Left lung (tissue), 10 donors: ENCODE measurements around the gene AGBL1. TPM values are rescaled to one million over a fixed set of nuclear protein-coding genes. Genes with fewer than 3 reads are reported as not detected.

ENCODE experiments used
- ATAC-seq: fragments of 200-7000 bp; cut with Tn5 transposase; one replicate; pipeline ENCODE4 v1.9.1; 2020; ENCODE audit warnings: moderate library complexity
- DNase-seq, 4 donors: peaks; one replicate each; pipeline ENCODE4 v3.0.0-alpha.2; 2013 to 2020
- H3K27ac ChIP-seq, 2 donors: fragments of 200-600 bp; sonication (generic) in 1 of 2; one replicate each; pipeline versions ENCODE4 v1.5.0 to v1.8.0; 2020 to 2021
- H3K27me3 ChIP-seq, 2 donors: fragments of 200-600 bp; sonication (generic) in 1 of 2; one replicate each; pipeline versions ENCODE4 v1.5.0 to v1.8.0; 2020 to 2021
- H3K36me3 ChIP-seq, 2 donors: fragments of 200-600 bp; sonication (generic) in 1 of 2; one replicate each; pipeline versions ENCODE4 v1.5.0 to v1.8.0; 2020 to 2021
- H3K4me1 ChIP-seq, 2 donors: fragments of 200-600 bp; one replicate each; pipeline ENCODE4 v1.8.0; 2021
- H3K4me3 ChIP-seq, 2 donors: fragments of 200-600 bp; sonication (generic) in 1 of 2; one replicate each; pipeline versions ENCODE4 v1.5.0 to v1.8.0; 2020 to 2021; ENCODE audit warnings: mild to moderate bottlenecking in 1 of 2
- H3K9me3 ChIP-seq, 2 donors: fragments of 200-600 bp; sonication (generic) in 1 of 2; one replicate each; pipeline versions ENCODE4 v1.5.0 to v1.8.0; 2020 to 2021
- intact Hi-C, 2 donors: fragments of 100-400 bp; cut with DNase I; formaldehyde crosslinking; loops; one replicate each; pipeline versions ENCODE4 v1.11.2 to v1.14.2; 2022
- polyA plus RNA-seq, 6 donors: library from polyadenylated mRNA; unstranded; fragments of 120-200 nt; gene quantifications; one replicate each; pipeline ENCODE4 v1.2.1, GENCODE V29; 2013; ENCODE audit not compliant: insufficient read length in 6 of 6
- total RNA-seq, 2 donors: library from RNA; stranded (reverse); fragmentation: NEBNext Ultra II Directional; extraction: Animal tissue kit (Norgen Biotek cat#: 25700); gene quantifications; one replicate each; pipeline ENCODE4 v1.2.1, GENCODE V29; 2021
- TF ChIP-seq, protein P1 (sequence below), 2 donors: fragments of 200-600 bp; sonication (generic) in 1 of 2; IDR thresholded peaks; one replicate each; pipeline versions ENCODE4 v1.5.0 to v1.8.0; 2021; ENCODE audit warnings: antibody characterized with exemption in 2 of 2
- donor health status: DM: no; HTN: yes; CAD: no.
- donor health status: DM: no; HTN: no; CAD: no.

The AGBL1 gene
- total and polyA plus RNA-seq, 8 donors = 0.01 to 3.3 (median 0.11) TPM; not detected in 1

DNA sequence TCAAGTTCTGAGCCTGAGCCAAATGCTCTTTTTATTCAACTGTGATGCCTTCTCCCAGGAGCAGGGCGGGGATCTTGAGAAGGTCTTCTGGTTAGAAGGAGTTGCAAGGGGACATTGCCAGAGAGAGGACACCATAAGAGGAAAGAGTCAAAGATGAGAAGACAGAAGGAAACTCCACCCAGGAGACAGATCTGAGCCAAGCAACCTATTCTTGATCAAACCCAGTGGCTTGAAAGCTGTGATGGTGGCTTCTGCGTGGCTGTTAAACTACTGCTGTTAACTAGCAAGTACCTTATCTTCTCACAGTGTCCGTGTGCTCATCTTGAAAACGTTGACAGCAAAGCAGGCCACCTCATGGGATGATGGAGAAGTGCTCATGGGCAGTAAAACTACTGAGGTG lies 19.8 kb upstream of the AGBL1 start:
- DNase-seq (no peak), ATAC-seq (no peak)
- intact Hi-C loops = no loop called here
- Histone ChIP-seq H3K27ac (no peak overlapping the region), H3K4me1 (no peaks in the 10 kb centered on the region), H3K4me3 (no peak overlapping the region), H3K9me3 (no peaks in the 10 kb centered on the region), H3K27me3 (peaks cover 0 to 11% of the 10 kb centered on the region in 2 donors), H3K36me3 (no peaks in the 10 kb centered on the region)
- TF ChIP-seq, protein P1, sequence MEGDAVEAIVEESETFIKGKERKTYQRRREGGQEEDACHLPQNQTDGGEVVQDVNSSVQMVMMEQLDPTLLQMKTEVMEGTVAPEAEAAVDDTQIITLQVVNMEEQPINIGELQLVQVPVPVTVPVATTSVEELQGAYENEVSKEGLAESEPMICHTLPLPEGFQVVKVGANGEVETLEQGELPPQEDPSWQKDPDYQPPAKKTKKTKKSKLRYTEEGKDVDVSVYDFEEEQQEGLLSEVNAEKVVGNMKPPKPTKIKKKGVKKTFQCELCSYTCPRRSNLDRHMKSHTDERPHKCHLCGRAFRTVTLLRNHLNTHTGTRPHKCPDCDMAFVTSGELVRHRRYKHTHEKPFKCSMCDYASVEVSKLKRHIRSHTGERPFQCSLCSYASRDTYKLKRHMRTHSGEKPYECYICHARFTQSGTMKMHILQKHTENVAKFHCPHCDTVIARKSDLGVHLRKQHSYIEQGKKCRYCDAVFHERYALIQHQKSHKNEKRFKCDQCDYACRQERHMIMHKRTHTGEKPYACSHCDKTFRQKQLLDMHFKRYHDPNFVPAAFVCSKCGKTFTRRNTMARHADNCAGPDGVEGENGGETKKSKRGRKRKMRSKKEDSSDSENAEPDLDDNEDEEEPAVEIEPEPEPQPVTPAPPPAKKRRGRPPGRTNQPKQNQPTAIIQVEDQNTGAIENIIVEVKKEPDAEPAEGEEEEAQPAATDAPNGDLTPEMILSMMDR (IDR thresholded peaks at IDR 0.05) = no peak

DNA sequence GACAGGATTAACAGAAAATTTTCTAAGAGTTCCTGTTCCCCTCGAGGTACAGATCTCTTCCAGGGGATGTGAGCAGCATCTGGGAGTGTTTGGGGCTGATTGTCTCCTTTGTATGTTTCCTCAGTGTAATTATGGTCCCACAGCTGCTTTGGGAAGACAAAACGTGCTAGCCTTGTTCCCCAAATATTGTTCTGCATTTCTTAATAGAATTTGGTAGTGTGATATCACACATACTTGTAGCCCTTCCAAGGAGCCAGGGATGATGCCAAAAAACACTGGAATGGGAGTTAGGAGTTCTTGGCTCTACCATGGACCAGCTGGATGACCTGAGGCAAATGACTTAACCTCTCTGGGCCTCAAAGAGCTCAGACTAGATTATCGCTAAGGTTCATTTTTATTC lies 19.0 kb upstream of the AGBL1 start:
- DNase-seq = no peak
- no peaks in the 10 kb centered on the region for H3K4me1 ChIP-seq
- TF ChIP-seq, protein P1 (IDR thresholded peaks at IDR 0.05) = no peak
- no peaks in the 10 kb centered on the region for H3K36me3 ChIP-seq
- intact Hi-C loops = no loop called here
- no peaks in the 10 kb centered on the region for H3K9me3 ChIP-seq
- H3K4me3 ChIP-seq = no peak overlapping the region
- no peak for ATAC-seq
- H3K27me3 ChIP-seq = peaks cover 0 to 11% of the 10 kb centered on the region in 2 donors
- H3K27ac ChIP-seq = no peak overlapping the region

DNA sequence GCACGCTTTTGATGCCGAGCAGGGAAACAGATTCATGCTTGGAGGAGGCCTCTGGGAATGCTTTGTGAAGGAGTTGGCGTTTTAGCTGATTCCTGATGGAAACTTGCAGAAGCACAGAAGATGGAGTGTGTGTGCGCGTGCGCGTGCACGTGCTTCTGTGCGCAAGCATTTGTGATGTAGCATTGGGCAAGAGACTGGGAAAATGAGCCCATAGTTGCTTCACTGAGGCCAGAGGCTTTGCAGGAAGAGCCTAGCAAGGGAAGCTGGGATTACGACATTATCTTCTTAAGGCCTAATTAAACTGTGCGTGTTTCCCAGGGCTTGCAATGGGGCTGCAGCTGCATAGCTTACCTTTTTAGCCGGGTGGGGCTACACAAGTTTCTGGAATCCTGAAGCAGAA lies 18.1 kb upstream of the AGBL1 start:
- DNase-seq (no peak), ATAC-seq (no peak)
- Histone ChIP-seq H3K27me3 (peaks cover 0 to 11% of the 10 kb centered on the region in 2 donors), H3K36me3 (no peaks in the 10 kb centered on the region), H3K4me1 (no peaks in the 10 kb centered on the region), H3K27ac (no peak overlapping the region), H3K4me3 (no peak overlapping the region), H3K9me3 (no peaks in the 10 kb centered on the region)
- intact Hi-C loops = no loop called here
- TF ChIP-seq, protein P1 (IDR thresholded peaks at IDR 0.05) = no peak

DNA sequence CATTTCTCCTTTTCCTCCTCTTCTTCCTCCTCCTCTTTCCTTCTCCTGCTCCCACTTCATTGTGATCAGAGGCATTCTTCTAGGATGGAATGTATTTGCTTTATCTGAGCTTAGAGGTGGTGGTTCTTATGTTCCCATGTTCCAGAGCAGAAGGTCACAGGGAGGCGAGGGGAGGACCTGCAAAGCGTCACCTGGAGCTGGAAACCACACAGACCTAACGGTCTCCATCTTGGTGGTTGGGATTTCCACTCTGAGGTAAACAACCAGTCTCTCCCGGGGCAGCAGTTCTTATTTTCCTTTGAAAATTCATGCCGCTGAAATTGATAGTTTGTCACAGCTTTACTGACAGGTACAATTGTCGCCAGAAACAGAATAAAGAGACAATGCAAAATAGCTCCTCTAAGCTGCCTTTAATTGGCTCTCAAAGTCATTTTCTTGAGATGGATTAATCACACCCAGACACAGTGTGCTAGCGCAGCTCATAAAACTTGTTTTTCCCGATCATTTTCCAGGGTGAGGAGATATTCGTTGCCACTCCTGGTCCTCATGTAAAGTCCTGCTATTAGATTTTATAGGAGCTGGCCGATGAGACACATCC lies 16.9 kb upstream of the AGBL1 start:
- intact Hi-C loops = no loop called here
- TF ChIP-seq, protein P1 (IDR thresholded peaks at IDR 0.05) = no peak
- DNase-seq (no peak), ATAC-seq (no peak)
- Histone ChIP-seq H3K9me3 (no peaks in the 10 kb centered on the region), H3K4me1 (no peaks in the 10 kb centered on the region), H3K4me3 (no peak overlapping the region), H3K27ac (no peak overlapping the region), H3K36me3 (no peaks in the 10 kb centered on the region), H3K27me3 (peaks cover 0 to 11% of the 10 kb centered on the region in 2 donors)

DNA sequence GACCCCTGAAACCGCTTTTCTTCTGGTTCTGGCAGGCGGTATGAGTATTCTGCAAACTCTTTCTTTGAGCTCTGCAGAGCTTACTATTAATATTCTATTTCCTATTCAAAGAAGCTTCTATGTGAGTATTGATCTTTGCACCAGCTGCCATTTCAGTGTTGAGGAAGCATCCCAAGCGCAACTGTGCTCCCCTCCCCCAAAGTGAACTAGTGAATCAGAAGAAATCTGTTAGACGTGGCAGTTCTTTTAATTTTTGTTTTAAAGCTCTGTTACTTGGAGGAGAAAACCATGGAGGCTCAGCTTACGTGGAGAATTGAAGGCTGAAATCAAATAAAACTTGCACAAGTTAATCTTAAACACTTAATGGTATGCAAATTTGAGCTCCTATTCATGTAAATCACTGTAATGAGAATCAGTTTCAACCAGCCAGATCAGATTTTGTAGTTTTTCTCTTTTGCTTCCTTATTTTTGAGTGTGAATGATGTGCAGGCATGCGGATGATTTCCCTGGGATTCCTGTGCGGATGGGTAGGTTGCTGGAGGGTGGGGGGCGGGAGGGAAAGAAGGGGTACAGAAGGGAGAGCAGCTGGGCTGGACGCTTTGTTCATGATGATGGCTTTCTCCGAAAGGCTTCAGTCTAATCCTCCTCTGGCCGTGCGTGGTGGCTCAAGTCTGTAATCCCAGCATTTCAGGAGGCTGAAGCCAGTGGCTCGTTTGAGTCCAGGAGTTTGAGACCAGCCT lies 16.1 kb upstream of the AGBL1 start:
- Histone ChIP-seq H3K9me3 (peaks cover 0 to 2% of the 10 kb centered on the region in 2 donors), H3K27me3 (peaks cover 0 to 11% of the 10 kb centered on the region in 2 donors), H3K4me3 (no peak overlapping the region), H3K4me1 (no peaks in the 10 kb centered on the region), H3K27ac (no peak overlapping the region), H3K36me3 (no peaks in the 10 kb centered on the region)
- no peak for DNase-seq
- TF ChIP-seq, protein P1 (IDR thresholded peaks at IDR 0.05) = no peak
- intact Hi-C loops = no loop called here
- ATAC-seq = no peak
